ENCODE data around the gene MMP11. TPM values are rescaled to one million over a fixed set of nuclear protein-coding genes. Genes with fewer than 3 reads are reported as not detected.

Gene MMP11
- polyA plus RNA-seq, 1 donor from 2014 or later = 9.3 TPM

DNA sequence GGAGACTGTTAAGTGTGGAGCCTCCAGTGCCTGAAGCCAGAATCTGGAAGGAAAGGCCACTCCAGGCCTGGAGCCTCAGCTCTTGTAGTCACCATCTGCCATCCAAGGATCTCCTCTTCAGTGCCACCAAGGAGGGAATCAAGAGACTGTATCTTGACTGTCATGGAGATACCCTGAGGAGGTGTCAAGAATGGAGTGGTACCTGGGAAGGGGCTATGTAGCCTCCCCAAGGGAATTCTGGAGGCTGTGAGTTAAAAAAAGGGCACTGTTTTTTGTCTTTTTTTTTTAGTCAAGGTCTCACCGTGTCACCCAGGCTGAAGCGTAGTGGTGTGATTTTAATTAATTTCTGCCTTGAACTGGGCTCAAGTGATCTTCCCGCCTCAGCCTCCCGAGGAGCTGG is 13.1 kb upstream of the MMP11 start:
- H3K36me3 ChIP-seq (ENCODE audit: insufficient read depth, low read length) = no peaks in the 10 kb centered on the region
- no peaks in the 10 kb centered on the region for H3F3A ChIP-seq (ENCODE audit: insufficient read depth, low read length, poor library complexity, severe bottlenecking)
- no peaks in the 10 kb centered on the region for H3K9me2 ChIP-seq (ENCODE audit: insufficient read depth, low read length)
- no peaks in the 10 kb centered on the region for H3K79me2 ChIP-seq (replicated peaks; ENCODE audit: insufficient read depth, low read length)
- H3K9me3 ChIP-seq (ENCODE audit: low read length) = no peaks in the 10 kb centered on the region
- no peak overlapping the region for H3K4me2 ChIP-seq (ENCODE audit: low read length)
- no peaks in the 10 kb centered on the region for H4K20me1 ChIP-seq (ENCODE audit: insufficient read depth)
- TF ChIP-seq MXI1 (conservative IDR thresholded peaks at IDR 0.05; ENCODE audit: poor library complexity, severe bottlenecking) (no peak), EP300 (conservative IDR thresholded peaks at IDR 0.05; ENCODE audit: poor library complexity, severe bottlenecking) (no peak), POLR2AphosphoS5 (IDR thresholded peaks at IDR 0.05) (no peak), REST (IDR thresholded peaks at IDR 0.05; ENCODE audit: borderline replicate concordance) (no peak), SMC3 (conservative IDR thresholded peaks at IDR 0.05; ENCODE audit: poor library complexity) (no peak), RAD21 (conservative IDR thresholded peaks at IDR 0.05) (no peak), EZH2 (IDR thresholded peaks at IDR 0.05; ENCODE audit: borderline replicate concordance, insufficient read depth, low read length, poor library complexity, severe bottlenecking) (no peak), TAF1 (IDR thresholded peaks at IDR 0.05; ENCODE audit: low read depth) (no peak)
- TF ChIP-seq, protein P1, sequence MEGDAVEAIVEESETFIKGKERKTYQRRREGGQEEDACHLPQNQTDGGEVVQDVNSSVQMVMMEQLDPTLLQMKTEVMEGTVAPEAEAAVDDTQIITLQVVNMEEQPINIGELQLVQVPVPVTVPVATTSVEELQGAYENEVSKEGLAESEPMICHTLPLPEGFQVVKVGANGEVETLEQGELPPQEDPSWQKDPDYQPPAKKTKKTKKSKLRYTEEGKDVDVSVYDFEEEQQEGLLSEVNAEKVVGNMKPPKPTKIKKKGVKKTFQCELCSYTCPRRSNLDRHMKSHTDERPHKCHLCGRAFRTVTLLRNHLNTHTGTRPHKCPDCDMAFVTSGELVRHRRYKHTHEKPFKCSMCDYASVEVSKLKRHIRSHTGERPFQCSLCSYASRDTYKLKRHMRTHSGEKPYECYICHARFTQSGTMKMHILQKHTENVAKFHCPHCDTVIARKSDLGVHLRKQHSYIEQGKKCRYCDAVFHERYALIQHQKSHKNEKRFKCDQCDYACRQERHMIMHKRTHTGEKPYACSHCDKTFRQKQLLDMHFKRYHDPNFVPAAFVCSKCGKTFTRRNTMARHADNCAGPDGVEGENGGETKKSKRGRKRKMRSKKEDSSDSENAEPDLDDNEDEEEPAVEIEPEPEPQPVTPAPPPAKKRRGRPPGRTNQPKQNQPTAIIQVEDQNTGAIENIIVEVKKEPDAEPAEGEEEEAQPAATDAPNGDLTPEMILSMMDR (IDR thresholded peaks at IDR 0.05; ENCODE audit: poor library complexity, severe bottlenecking) = no peak
- no peak overlapping the region for H3K27ac ChIP-seq (ENCODE audit: low read length)
- no peak overlapping the region for H2AFZ ChIP-seq (ENCODE audit: low read depth, low read length)
- H3K27me3 ChIP-seq (ENCODE audit: insufficient read depth, low read depth, low read length) = no peaks in the 10 kb centered on the region
- no peak overlapping the region for H3K4me3 ChIP-seq (ENCODE audit: low read length)
- no peak overlapping the region for H3K9ac ChIP-seq (ENCODE audit: low read length)

DNA sequence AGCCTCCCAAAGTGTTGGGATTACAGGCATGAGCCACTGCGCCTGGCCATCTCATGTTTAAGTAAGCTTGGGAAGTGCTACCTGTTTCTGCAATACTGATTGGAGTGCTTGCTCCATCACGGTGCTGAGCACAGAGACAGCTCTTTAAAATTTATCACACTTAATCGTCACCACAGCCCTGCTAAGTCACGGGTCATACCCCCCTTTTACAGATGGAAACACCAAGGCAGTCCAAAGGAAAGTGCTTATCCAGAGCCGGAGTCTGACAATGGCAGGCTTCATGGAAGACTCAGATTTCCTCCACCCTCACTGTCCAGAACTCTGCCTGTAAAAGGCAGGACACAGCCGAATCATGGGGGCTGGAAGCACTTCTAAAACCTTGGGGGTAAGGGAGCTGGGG is 12.6 kb upstream of the MMP11 start:
- Histone ChIP-seq H3K27ac (ENCODE audit: low read length) (no peak overlapping the region), H3K36me3 (ENCODE audit: insufficient read depth, low read length) (no peaks in the 10 kb centered on the region), H3K79me2 (replicated peaks; ENCODE audit: insufficient read depth, low read length) (no peaks in the 10 kb centered on the region), H2AFZ (ENCODE audit: low read depth, low read length) (no peak overlapping the region), H3K27me3 (ENCODE audit: insufficient read depth, low read depth, low read length) (no peaks in the 10 kb centered on the region), H3K4me2 (ENCODE audit: low read length) (no peak overlapping the region), H3K9ac (ENCODE audit: low read length) (no peak overlapping the region), H3K9me3 (ENCODE audit: low read length) (no peaks in the 10 kb centered on the region), H3K9me2 (ENCODE audit: insufficient read depth, low read length) (no peaks in the 10 kb centered on the region), H4K20me1 (ENCODE audit: insufficient read depth) (no peaks in the 10 kb centered on the region), H3F3A (ENCODE audit: insufficient read depth, low read length, poor library complexity, severe bottlenecking) (no peaks in the 10 kb centered on the region), H3K4me3 (ENCODE audit: low read length) (no peak overlapping the region)
- TF ChIP-seq EZH2 (IDR thresholded peaks at IDR 0.05; ENCODE audit: borderline replicate concordance, insufficient read depth, low read length, poor library complexity, severe bottlenecking) (no peak), REST (IDR thresholded peaks at IDR 0.05; ENCODE audit: borderline replicate concordance) (no peak), RAD21 (conservative IDR thresholded peaks at IDR 0.05) (no peak), EP300 (conservative IDR thresholded peaks at IDR 0.05; ENCODE audit: poor library complexity, severe bottlenecking) (no peak), TAF1 (IDR thresholded peaks at IDR 0.05; ENCODE audit: low read depth) (no peak), MXI1 (conservative IDR thresholded peaks at IDR 0.05; ENCODE audit: poor library complexity, severe bottlenecking) (no peak), SMC3 (conservative IDR thresholded peaks at IDR 0.05; ENCODE audit: poor library complexity) (no peak), POLR2AphosphoS5 (IDR thresholded peaks at IDR 0.05) (no peak)
- TF ChIP-seq, protein P1 (IDR thresholded peaks at IDR 0.05; ENCODE audit: poor library complexity, severe bottlenecking) = no peak

Data from neural cell (in vitro differentiated cells).